HEK293T (cell line): ENCODE measurements around the gene MATN4.

Source experiments
- CTCF ChIA-PET: fragments of 350-600 bp; formaldehyde crosslinking; extraction: SDS; loops from one replicate; lab custom pipeline; 2021; ENCODE audit warnings: antibody characterized with exemption, inconsistent platforms; lab: Yijun Ruan, JAX
- POLR2A ChIA-PET: fragments of 350-600 bp; formaldehyde crosslinking; extraction: SDS; loops from one replicate; lab custom pipeline; 2020; ENCODE audit warnings: antibody characterized with exemption, inconsistent platforms; lab: Yijun Ruan, JAX
- DNase-seq: peaks from one replicate; pipeline ENCODE4 v3.0.0; 2012; ENCODE audit warnings: mixed read lengths; ENCODE audit errors: extremely low spot score
- ARNT ChIP-seq: fragments of 450-650 bp; IDR thresholded peaks from 2 replicates; pipeline ENCODE4 v1.6.1; 2017; ENCODE audit warnings: mild to moderate bottlenecking
- BHLHE40 ChIP-seq: fragments of 450-650 bp; IDR thresholded peaks from 2 replicates; pipeline ENCODE4 v1.6.1; 2016; ENCODE audit warnings: mild to moderate bottlenecking, moderate library complexity, borderline replicate concordance
- CTBP1 ChIP-seq: fragments of 450-650 bp; IDR thresholded peaks from 2 replicates; pipeline ENCODE4 v1.6.1; 2016; ENCODE audit warnings: borderline replicate concordance
- ELF4 ChIP-seq: fragments of 450-650 bp; IDR thresholded peaks from 2 replicates; pipeline ENCODE4 v1.6.1; 2017; ENCODE audit warnings: antibody characterized with exemption
- FOXA1 ChIP-seq: fragments of 450-650 bp; IDR thresholded peaks from 2 replicates; pipeline ENCODE4 v1.6.1; 2016; ENCODE audit warnings: mild to moderate bottlenecking
- FOXK2 ChIP-seq: fragments of 450-650 bp; IDR thresholded peaks from 2 replicates; pipeline ENCODE4 v1.6.1; 2016; ENCODE audit warnings: mild to moderate bottlenecking
- FOXM1 ChIP-seq: fragments of 450-650 bp; IDR thresholded peaks from 2 replicates; pipeline ENCODE4 v1.6.1; 2017; ENCODE audit warnings: mild to moderate bottlenecking, borderline replicate concordance
- HDGF ChIP-seq: fragments of 450-650 bp; IDR thresholded peaks from 2 replicates; pipeline ENCODE4 v1.6.1; 2017; ENCODE audit warnings: antibody characterized with exemption, borderline replicate concordance
- L3MBTL2 ChIP-seq: fragments of 450-650 bp; conservative IDR thresholded peaks from 2 replicates; pipeline ENCODE4 v1.6.1; 2016; ENCODE audit warnings: mild to moderate bottlenecking
- LEF1 ChIP-seq: fragments of 450-650 bp; IDR thresholded peaks from 2 replicates; pipeline ENCODE4 v1.6.1; 2017; ENCODE audit warnings: mild to moderate bottlenecking, borderline replicate concordance
- NFRKB ChIP-seq: fragments of 450-650 bp; IDR thresholded peaks from 2 replicates; pipeline ENCODE4 v1.6.1; 2016; ENCODE audit warnings: mild to moderate bottlenecking, moderate library complexity
- SP1 ChIP-seq: fragments of 450-650 bp; IDR thresholded peaks from 2 replicates; pipeline ENCODE4 v1.6.1; 2017
- SUZ12 ChIP-seq: fragments of 450-650 bp; IDR thresholded peaks from 2 replicates; pipeline ENCODE4 v1.6.1; 2016; ENCODE audit warnings: mild to moderate bottlenecking
- TARDBP ChIP-seq: fragments of 450-650 bp; IDR thresholded peaks from 2 replicates; pipeline ENCODE4 v1.6.1; 2016
- ZNF384 ChIP-seq: fragments of 450-650 bp; IDR thresholded peaks from 2 replicates; pipeline ENCODE4 v1.6.1; 2016
- TF ChIP-seq, protein P1 (sequence below): fragments of 450-650 bp; IDR thresholded peaks from 2 replicates; pipeline ENCODE4 v1.6.1; 2016

MATN4 gene

DNA sequence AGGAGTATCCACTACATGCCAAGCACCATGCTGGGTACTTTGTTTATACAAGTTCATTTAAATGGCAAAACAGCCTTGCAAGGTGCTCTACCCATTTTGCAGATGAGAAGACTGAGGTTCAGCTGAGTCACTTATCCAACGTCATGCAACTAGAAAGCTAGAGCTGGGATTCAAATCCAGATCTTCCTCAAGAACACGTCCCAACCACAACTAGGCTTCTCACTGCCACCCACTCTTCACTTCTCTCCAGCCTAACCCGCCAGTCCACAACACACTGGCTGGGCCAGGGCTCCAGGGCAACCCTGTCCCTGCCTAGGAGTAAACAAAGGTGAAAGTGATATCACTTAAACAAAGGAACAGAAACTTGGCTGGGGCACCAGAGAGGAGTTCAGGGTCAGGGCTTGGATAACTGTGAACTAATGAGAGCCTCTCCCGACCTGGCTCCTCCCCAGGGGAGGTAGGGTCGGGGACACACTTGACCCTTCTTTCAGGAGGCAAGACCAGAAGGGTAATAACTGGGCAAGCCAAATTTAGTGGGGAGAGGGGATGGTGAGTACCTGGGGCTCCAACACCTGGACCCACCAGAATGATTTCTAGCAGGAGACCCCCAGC lies 32.2 kb upstream of the MATN4 start:
- TF ChIP-seq ARNT (no peak), LEF1 (no peak)
- ChIA-PET CTCF (no interaction called here), POLR2A (no interaction called here)
- DNase-seq, result no peak

- ChIA-PET POLR2A (no interaction called here), CTCF (no interaction called here)
- TF ChIP-seq FOXK2 (no peak), TARDBP (no peak), ELF4 (no peak), SP1 (no peak), BHLHE40 (no peak), L3MBTL2 (no peak), FOXA1 (no peak), HDGF (no peak), NFRKB (no peak), LEF1 (no peak)
- TF ChIP-seq, protein P1, sequence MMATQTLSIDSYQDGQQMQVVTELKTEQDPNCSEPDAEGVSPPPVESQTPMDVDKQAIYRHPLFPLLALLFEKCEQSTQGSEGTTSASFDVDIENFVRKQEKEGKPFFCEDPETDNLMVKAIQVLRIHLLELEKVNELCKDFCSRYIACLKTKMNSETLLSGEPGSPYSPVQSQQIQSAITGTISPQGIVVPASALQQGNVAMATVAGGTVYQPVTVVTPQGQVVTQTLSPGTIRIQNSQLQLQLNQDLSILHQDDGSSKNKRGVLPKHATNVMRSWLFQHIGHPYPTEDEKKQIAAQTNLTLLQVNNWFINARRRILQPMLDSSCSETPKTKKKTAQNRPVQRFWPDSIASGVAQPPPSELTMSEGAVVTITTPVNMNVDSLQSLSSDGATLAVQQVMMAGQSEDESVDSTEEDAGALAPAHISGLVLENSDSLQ, result no peak
- DNase-seq, result no peak
These were observed 31.7 kb upstream of the MATN4 start for GRCh38 chr20:45339799-45340198.

- POLR2A ChIA-PET, result no interaction called here
- CTCF ChIA-PET, result no interaction called here
- TF ChIP-seq ZNF384 (no peak), FOXM1 (no peak)
- DNase-seq, result no peak
These were observed 31.0 kb upstream of the MATN4 start for GRCh38 chr20:45339084-45339483.

GRCh38 chr20:45338121-45339030 lies 30.3 kb upstream of the MATN4 start:
- DNase-seq, result no peak
- POLR2A ChIA-PET, result interaction anchor here (1.5 kb wide), 1 partner anchor 25 kb away, joined by 4 read pairs; the partner anchor contains the start of gene SYS1

GRCh38 chr20:45337367-45338120 lies 29.4 kb upstream of the MATN4 start:
- ChIA-PET POLR2A (interaction anchor here (0.8 to 1.5 kb wide), 2 partner anchors 10 to 26 kb away, joined by 3 to 4 read pairs; partner anchors contain the start of gene SYS1), CTCF (interaction anchor here (0.6 to 2.2 kb wide), 2 partner anchors 25 to 143 kb away, joined by 5 to 7 read pairs; partner anchors contain the start of gene SYS1)
- TF ChIP-seq ELF4 (no peak), HDGF (no peak)
- TF ChIP-seq, protein P1, result no peak
- no peak for DNase-seq

More at GRCh38 chr20:45338121-45339030, 30.3 kb upstream of the MATN4 start:
- CTCF ChIA-PET, result interaction anchor here (2.2 kb wide), 1 partner anchor 24 kb away, joined by 7 read pairs; the partner anchor contains the start of gene SYS1
- no peak for TF ChIP-seq NFRKB

GRCh38 chr20:45336530-45337366 lies 28.6 kb upstream of the MATN4 start:
- DNase-seq, result no peak
- ChIA-PET POLR2A (interaction anchor here (0.7 to 1.5 kb wide), 3 partner anchors 10 to 26 kb away, joined by 3 to 4 read pairs (median 4); partner anchors contain the start of gene SYS1), CTCF (interaction anchor here (1.0 to 2.2 kb wide), 2 partner anchors 14 to 26 kb away, joined by 3 to 7 read pairs; partner anchors contain the start of gene SYS1)
- TF ChIP-seq FOXK2 (no peak), TARDBP (no peak), ELF4 (no peak), ARNT (no peak), L3MBTL2 (no peak), LEF1 (no peak), SP1 (no peak), NFRKB (no peak), FOXM1 (no peak), HDGF (no peak), FOXA1 (no peak), SUZ12 (no peak), BHLHE40 (no peak), CTBP1 (no peak), ZNF384 (no peak)
- TF ChIP-seq, protein P1, result no peak
